Heart right ventricle (tissue), 16 donors: ENCODE results near the gene LYST. TPM values are rescaled to one million over a fixed set of nuclear protein-coding genes. Genes with fewer than 3 reads are reported as not detected.
A peak's percentile ranks its signal among the peaks of the same experiment; 100 is the strongest.

Experiments used
- ATAC-seq, 8 donors: fragments of 200-7000 bp; cut with Tn5 transposase; one replicate each; pipeline ENCODE4 v1.9.1; 2020; ENCODE audit warnings: mild to moderate bottlenecking in 8 of 8, moderate library complexity in 8 of 8, moderate number of reproducible peaks in 1 of 8
- DNase-seq, 2 donors: peaks; one replicate each; pipeline ENCODE4 v3.0.0-alpha.2; 2020
- H3K27ac ChIP-seq, 10 donors: fragments of 200-600 bp; sonication (generic) in 2 of 10; one replicate each; pipeline versions ENCODE4 v1.5.0 to v1.8.0; 2020 to 2022; ENCODE audit warnings: mild to moderate bottlenecking in 3 of 10
- H3K27me3 ChIP-seq, 7 donors: fragments of 200-600 bp; one replicate each; pipeline ENCODE4 v1.8.0; 2021 to 2022; ENCODE audit warnings: mild to moderate bottlenecking in 2 of 7
- H3K36me3 ChIP-seq, 9 donors: fragments of 200-600 bp; sonication (generic) in 1 of 9; one replicate each; pipeline versions ENCODE4 v1.5.0 to v1.8.0; 2020 to 2022; ENCODE audit warnings: mild to moderate bottlenecking in 2 of 9
- H3K4me1 ChIP-seq, 9 donors: fragments of 200-600 bp; sonication (generic) in 1 of 9; one replicate each; pipeline versions ENCODE4 v1.5.0 to v1.8.0; 2020 to 2022; ENCODE audit warnings: mild to moderate bottlenecking in 4 of 9
- H3K4me3 ChIP-seq, 10 donors: fragments of 200-600 bp; sonication (generic) in 2 of 10; one replicate each; pipeline versions ENCODE4 v1.5.0 to v1.8.0; 2020 to 2022; ENCODE audit warnings: mild to moderate bottlenecking in 7 of 10, moderate library complexity in 2 of 10
- H3K9me3 ChIP-seq, 11 donors: fragments of 200-600 bp in 10 of 11; sonication (generic) in 2 of 11; one replicate each; pipeline versions ENCODE4 v1.5.0 to v1.8.0; 2013 to 2022; ENCODE audit warnings: mild to moderate bottlenecking in 2 of 11, control low read depth in 1 of 11, moderate library complexity in 1 of 11
- WGBS, 2 donors: extraction: QIAGEN DNeasy Blood & Tissue Kit; methylation state at CpG; one replicate each; pipeline ENCODE4 v1.1.7; 2013; ENCODE audit warnings: inconsistent platforms in 1 of 2; 5-methylcytosine and 5-hydroxymethylcytosine counted together
- intact Hi-C, 10 donors: fragments of 100-400 bp; cut with DNase I; formaldehyde crosslinking; loops; one replicate each; pipeline versions ENCODE4 v1.11.1 to v1.14.2; 2022
- polyA plus RNA-seq, 2 donors: library from polyadenylated mRNA; stranded (reverse); fragments of 200-250 nt; gene quantifications; one replicate each; pipeline ENCODE4 v1.2.3, GENCODE V29; 2013
- total RNA-seq, 10 donors: library from RNA; stranded (reverse); fragmentation: NEBNext Ultra II Directional in 3 of 10; extraction: Animal tissue kit (Norgen Biotek cat#: 25700) in 3 of 10; gene quantifications; one replicate each; pipeline versions ENCODE4 v1.2.1 to v1.2.4, GENCODE V29; 2021 to 2023
- TF ChIP-seq, protein P1 (sequence below), 9 donors: fragments of 200-600 bp; sonication (generic) in 2 of 9; IDR thresholded peaks; one replicate each; pipeline versions ENCODE4 v1.5.0 to v1.8.0; 2021 to 2022; ENCODE audit warnings: antibody characterized with exemption in 9 of 9, mild to moderate bottlenecking in 5 of 9, moderate library complexity in 1 of 9
- donor health status: Arrhythmogenic right ventricular cardiomyopathy.
- donor health status: ischemic (EF 13 %, LVEDD 7.1; RV severe dilation, severe dysfunction).
- donor health status: healthy with polysubstance abuse.
- donor health status: DM: no; HTN: yes; CAD: no.
- donor health status: DM: no; HTN: no; CAD: no.
- donor health status: ischemic (EF 25% LVEDD 6.9; RV normal size, moderate dysfunction).
- donor health status: ischemic (EF 25% LVEDD 5.7; RV mildly dilated, moderate dysfunction).
- donor health status: healthy.
- donor health status: DM: yes; HTN: yes; CAD: no.
- donor health status: Ischemic cardiomyopathy.
- donor health status: ischemic (EF 35%, LVEDD 5.7; RV mildly dilated, moderate dysfunction).
- donor health status: nonischemic (EF 11% LVEDD 7.7; RV severe dilation, severe dysfunction).
- donor health status: DM: yes; HTN: yes; CAD: no.
- donor health status: PGD.
- donor health status: ischemic (EF 29% LVEDD 5.4; RV normal size, mild dysfunction).
- donor health status: nonischemic (EF 23%, LVEDD 6.1; RV moderate dilation, normal function).

LYST gene
- total and polyA plus RNA-seq, 12 donors, result 3.3 to 13.6 (median 10.5) TPM

DNA sequence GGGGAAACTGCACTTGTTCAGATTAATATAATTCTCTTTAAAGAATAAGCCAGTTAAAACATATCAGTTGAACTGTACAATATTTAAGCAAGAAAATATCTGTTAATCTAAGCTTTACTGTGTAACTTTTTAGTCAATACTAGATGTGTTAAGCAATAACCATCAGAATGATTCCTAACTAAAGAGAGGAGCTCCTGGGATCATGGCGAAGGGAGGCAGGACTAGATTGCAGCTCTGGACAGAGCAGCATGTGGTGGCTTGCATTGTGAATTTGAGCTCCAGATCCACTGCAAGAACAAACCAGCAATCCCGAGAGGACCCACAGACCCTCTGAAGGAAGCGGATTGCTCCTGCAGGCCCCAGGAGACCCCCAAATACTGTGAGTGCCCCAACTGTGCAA is 21.9 kb downstream of the LYST start:
- WGBS, 2 donors, result 97% methylated on average over 3 of the region's 3 CpGs
- intact Hi-C loops, result loop anchor here in 1 of 10 donors (5.0 kb wide), 1 partner anchor 128 kb away; no protein-coding TSS in a partner anchor
- Histone ChIP-seq H3K27me3 (no peaks in the 10 kb centered on the region), H3K36me3 (no peaks in the 10 kb centered on the region), H3K27ac (peak overlapping the region in 2 of 10 donors; percentile 15 to 37), H3K4me1 (peaks cover 15 to 59% (median 40%) of the 10 kb centered on the region in 9 donors), H3K9me3 (peaks cover 0 to 15% (median 0%) of the 10 kb centered on the region in 11 donors), H3K4me3 (no peak overlapping the region)
- DNase-seq (no peak), ATAC-seq (peak in 1 of 8 donors; percentile 25)
- TF ChIP-seq, protein P1, sequence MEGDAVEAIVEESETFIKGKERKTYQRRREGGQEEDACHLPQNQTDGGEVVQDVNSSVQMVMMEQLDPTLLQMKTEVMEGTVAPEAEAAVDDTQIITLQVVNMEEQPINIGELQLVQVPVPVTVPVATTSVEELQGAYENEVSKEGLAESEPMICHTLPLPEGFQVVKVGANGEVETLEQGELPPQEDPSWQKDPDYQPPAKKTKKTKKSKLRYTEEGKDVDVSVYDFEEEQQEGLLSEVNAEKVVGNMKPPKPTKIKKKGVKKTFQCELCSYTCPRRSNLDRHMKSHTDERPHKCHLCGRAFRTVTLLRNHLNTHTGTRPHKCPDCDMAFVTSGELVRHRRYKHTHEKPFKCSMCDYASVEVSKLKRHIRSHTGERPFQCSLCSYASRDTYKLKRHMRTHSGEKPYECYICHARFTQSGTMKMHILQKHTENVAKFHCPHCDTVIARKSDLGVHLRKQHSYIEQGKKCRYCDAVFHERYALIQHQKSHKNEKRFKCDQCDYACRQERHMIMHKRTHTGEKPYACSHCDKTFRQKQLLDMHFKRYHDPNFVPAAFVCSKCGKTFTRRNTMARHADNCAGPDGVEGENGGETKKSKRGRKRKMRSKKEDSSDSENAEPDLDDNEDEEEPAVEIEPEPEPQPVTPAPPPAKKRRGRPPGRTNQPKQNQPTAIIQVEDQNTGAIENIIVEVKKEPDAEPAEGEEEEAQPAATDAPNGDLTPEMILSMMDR (IDR thresholded peaks at IDR 0.05), result no peak

DNA sequence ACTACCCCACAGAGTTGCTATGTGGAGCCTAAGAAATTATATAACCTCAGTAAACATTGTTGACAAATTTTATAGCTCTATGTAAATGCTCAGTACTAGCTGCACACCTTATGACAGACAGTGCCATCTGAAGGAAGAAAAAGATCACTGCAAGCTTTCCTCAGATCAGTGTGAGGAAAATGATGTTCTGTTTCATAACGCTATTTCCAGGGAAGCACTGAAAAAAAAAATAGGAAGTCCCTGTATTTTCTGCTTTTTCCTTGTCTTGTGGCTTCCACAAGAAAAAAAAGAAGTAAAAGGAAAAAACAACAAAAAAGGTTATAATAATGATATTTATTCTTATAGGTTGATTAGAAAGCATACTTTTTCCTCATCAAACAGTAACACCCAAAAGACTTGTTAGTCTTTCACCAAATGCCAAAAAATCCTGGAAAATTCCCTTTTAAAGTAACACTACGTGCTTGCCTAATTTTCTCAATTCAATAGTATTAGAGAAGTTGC is 23.2 kb downstream of the LYST start:
- H3K27ac ChIP-seq, result peak overlapping the region in 1 of 10 donors; percentile 52
- peaks cover 0 to 11% (median 0%) of the 10 kb centered on the region in 11 donors for H3K9me3 ChIP-seq
- H3K4me3 ChIP-seq, result no peak overlapping the region
- intact Hi-C loops, result loop anchor here in 1 of 10 donors (5.0 kb wide), 1 partner anchor 129 kb away; no protein-coding TSS in a partner anchor
- WGBS, 2 donors, result 37 to 38% methylated on average over 2 of the region's 2 CpGs
- TF ChIP-seq, protein P1 (IDR thresholded peaks at IDR 0.05), result peak in 7 of 9 donors; percentile 43 to 69 (median 60)
- ATAC-seq, result peak; percentile 45 to 76 (median 66)
- H3K4me1 ChIP-seq, result peaks cover 12 to 51% (median 40%) of the 10 kb centered on the region in 9 donors
- H3K36me3 ChIP-seq, result no peaks in the 10 kb centered on the region
- DNase-seq, result no peak
- H3K27me3 ChIP-seq, result no peaks in the 10 kb centered on the region

DNA sequence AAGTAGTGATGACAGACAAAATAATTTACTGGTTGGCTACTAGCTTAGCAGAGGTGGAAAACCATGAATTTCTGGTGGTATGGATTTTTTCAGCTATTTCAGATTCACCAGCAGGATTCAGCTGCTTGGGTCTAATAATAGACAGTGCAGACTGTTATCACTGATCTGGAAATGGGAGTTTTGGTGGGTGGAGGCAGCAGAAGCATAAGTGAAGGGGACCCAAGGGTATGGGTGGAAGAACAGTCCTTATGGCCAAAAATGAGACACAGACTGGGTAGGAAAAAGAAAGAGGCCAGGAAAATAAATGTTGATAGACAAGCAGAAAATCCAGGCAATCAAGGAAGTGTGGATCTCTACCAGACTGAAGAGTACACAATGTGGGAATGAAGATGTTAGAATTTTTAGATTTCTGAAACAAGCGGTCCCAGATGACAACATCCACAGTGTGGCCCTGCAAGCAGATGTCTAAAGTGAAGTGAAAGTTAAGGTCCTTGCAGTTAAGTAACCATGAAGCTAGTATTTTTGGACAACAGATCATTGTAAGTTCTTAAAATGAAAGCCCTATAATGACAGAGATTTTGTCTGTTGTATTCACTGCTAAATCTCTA is 24.7 kb downstream of the LYST start:
- WGBS, 2 donors, result 61 to 71% methylated on average over 1 of the region's 1 CpG
- H3K4me3 ChIP-seq, result no peak overlapping the region
- peak overlapping the region in 5 of 10 donors; percentile 7 to 52 (median 26) for H3K27ac ChIP-seq
- no peak for DNase-seq
- H3K4me1 ChIP-seq, result peaks cover 12 to 51% (median 40%) of the 10 kb centered on the region in 9 donors
- intact Hi-C loops, result loop anchor here in 1 of 10 donors (5.0 kb wide), 1 partner anchor 130 kb away; no protein-coding TSS in a partner anchor
- ATAC-seq, result peak in 5 of 8 donors; percentile 20 to 47 (median 38)
- TF ChIP-seq, protein P1 (IDR thresholded peaks at IDR 0.05), result no peak
- H3K27me3 ChIP-seq, result no peaks in the 10 kb centered on the region
- H3K36me3 ChIP-seq, result no peaks in the 10 kb centered on the region
- H3K9me3 ChIP-seq, result peaks cover 0 to 6% (median 0%) of the 10 kb centered on the region in 11 donors

DNA sequence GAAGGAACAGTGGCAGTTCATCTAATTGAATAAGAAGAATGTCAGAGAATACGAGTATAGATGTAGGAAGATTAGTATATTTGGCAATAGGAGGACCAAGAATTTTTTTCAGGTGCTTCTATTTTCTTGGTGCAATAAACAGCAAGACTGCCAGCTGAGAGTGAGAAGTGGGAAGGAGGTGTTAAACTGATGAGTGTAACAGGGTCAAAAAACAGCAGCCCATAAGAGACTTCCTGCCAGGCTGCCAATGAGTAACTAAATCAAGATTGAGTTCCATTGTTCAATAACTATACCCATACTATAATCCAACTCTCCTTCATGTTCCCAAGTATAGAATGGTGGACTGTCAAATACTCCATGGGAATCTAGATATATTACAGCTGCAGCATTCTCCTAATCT is 28.7 kb downstream of the LYST start:
- H3K27ac ChIP-seq, result no peak overlapping the region
- no peak overlapping the region for H3K4me3 ChIP-seq
- DNase-seq (no peak), ATAC-seq (no peak)
- TF ChIP-seq, protein P1 (IDR thresholded peaks at IDR 0.05), result no peak
- intact Hi-C loops, result no loop called here
- H3K27me3 ChIP-seq, result no peaks in the 10 kb centered on the region
- no peaks in the 10 kb centered on the region for H3K9me3 ChIP-seq
- peaks cover 8 to 34% (median 31%) of the 10 kb centered on the region in 9 donors for H3K4me1 ChIP-seq
- 73 to 74% methylated on average over 1 of the region's 1 CpG for WGBS, 2 donors
- H3K36me3 ChIP-seq, result peaks cover 0 to 4% (median 0%) of the 10 kb centered on the region in 9 donors
